GM18861 (cell line): ENCODE data around the gene CCR3.

Experiments
- ATAC-seq: cut with Tn5 transposase; IDR thresholded peaks from one replicate; pipeline ENCODE4 v1.9.1; 2021; ENCODE audit not compliant: unreplicated experiment

CCR3 gene

GRCh38 chr3:46270474-46270873 is 28.2 kb downstream of the CCR3 start:
- ATAC-seq = no peak

GRCh38 chr3:46271209-46271745 is 29.0 kb downstream of the CCR3 start:
- no peak for ATAC-seq

- ATAC-seq = no peak
These were observed 29.8 kb downstream of the CCR3 start for GRCh38 chr3:46272028-46272451.

GRCh38 chr3:46276497-46277099 is 34.3 kb downstream of the CCR3 start:
- peak; percentile 52 for ATAC-seq

- no peak for ATAC-seq
These were observed 35.2 kb downstream of the CCR3 start for GRCh38 chr3:46277476-46277875.

GRCh38 chr3:46278816-46279672 is 36.8 kb downstream of the CCR3 start:
- ATAC-seq = no peak

- no peak for ATAC-seq
These were observed 38.0 kb downstream of the CCR3 start for GRCh38 chr3:46280105-46280797.

- no peak for ATAC-seq
These were observed 39.3 kb downstream of the CCR3 start for GRCh38 chr3:46281551-46281950.

- no peak for ATAC-seq
These were observed 39.8 kb downstream of the CCR3 start for GRCh38 chr3:46282041-46282440.

- no peak for ATAC-seq
These were observed 40.4 kb downstream of the CCR3 start for GRCh38 chr3:46282696-46283095.

GRCh38 chr3:46283881-46284450 is 41.7 kb downstream of the CCR3 start:
- ATAC-seq = no peak

GRCh38 chr3:46284981-46285683 is 42.9 kb downstream of the CCR3 start:
- no peak for ATAC-seq

GRCh38 chr3:46285931-46286619 is 43.8 kb downstream of the CCR3 start:
- ATAC-seq = no peak

GRCh38 chr3:46286947-46287565 is 44.8 kb downstream of the CCR3 start:
- ATAC-seq = no peak

- ATAC-seq = no peak
These were observed 47.3 kb downstream of the CCR3 start for GRCh38 chr3:46289551-46289950.

- ATAC-seq = no peak
These were observed 47.7 kb downstream of the CCR3 start for GRCh38 chr3:46289966-46290365.

- no peak for ATAC-seq
These were observed 48.8 kb downstream of the CCR3 start for GRCh38 chr3:46291046-46291445.

GRCh38 chr3:46293035-46293724 is 50.9 kb downstream of the CCR3 start:
- no peak for ATAC-seq
